Inflammatory macrophage treated with lipopolysaccharide for 1 hour (primary cell): ENCODE measurements around the gene CD46.
"Not testable (repeated sequence)": the region's sequence is repeated elsewhere in the genome, so short reads cannot be mapped to it uniquely, and the experiment has no call there.

Experiments
- DNase-seq, 2 donors: peaks; one replicate each; pipeline ENCODE4 v3.0.0-alpha.2; 2020 to 2022

CD46 gene

DNA sequence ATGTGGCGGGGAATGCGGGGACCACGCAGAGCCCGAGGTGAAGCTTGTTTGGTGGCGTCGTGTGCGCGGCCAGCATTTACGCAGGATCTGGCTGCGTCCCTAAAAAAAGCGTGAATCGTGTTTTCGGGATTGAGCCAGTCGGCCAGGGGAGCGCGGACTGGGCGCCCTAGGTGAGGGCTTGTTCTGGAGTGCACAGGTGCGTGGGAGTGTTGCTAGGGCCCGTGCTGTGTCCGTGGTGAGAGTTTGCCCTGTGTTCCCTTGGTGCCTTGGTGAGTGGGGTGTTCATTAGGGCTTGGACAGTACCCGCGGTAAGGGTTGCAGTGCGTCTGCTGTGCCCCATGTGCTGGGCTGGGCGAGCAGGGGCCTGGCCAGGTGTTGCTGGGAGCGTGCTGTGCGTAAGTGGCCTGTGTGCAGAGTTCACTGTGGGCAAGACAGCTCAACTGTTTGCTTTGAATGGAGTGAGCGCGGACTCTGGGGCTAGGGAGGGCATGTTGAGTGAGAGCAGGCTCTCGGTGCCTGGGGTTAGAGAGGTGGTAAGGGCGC is 673 bp downstream of the CD46 start:
- peak in 1 of 2 donors; percentile 30 for DNase-seq

DNA sequence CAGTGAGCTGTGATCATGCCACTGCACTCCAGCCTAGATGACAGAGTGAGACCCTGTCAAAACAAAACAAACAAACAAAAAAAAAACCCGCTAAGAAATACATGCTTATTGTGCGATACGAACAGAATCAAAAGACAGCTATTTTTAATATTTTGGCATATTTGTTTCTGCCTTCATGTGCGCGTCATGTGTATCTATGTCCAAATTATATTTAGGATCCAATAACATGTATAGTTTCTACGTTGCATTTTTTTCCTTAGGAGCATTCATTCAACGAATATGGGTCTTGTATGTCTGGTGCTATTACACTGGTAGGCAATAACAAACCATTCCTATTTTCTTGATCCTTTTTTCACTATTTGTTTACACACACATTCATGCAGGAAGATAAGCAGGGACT is 1.8 kb downstream of the CD46 start:
- DNase-seq = no peak

DNA sequence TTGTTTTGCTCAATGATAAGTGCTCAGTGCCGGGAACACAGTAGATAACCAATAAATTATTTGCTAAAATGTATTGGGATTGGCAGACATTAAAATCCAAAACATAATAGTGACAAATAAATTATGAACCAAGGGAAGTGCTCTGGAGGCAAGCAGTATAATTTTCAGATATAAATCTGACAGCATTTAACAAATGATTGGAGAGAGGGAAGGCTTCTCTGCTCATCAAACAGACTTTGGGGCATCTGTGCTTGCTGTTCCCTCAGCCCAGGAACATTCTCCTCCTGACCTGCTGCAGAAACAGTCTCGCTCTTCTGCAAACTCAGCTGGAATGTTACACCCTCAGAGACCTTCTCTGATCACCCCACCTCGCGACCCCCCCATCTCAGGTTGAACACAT is 2.2 kb downstream of the CD46 start:
- DNase-seq = no peak

DNA sequence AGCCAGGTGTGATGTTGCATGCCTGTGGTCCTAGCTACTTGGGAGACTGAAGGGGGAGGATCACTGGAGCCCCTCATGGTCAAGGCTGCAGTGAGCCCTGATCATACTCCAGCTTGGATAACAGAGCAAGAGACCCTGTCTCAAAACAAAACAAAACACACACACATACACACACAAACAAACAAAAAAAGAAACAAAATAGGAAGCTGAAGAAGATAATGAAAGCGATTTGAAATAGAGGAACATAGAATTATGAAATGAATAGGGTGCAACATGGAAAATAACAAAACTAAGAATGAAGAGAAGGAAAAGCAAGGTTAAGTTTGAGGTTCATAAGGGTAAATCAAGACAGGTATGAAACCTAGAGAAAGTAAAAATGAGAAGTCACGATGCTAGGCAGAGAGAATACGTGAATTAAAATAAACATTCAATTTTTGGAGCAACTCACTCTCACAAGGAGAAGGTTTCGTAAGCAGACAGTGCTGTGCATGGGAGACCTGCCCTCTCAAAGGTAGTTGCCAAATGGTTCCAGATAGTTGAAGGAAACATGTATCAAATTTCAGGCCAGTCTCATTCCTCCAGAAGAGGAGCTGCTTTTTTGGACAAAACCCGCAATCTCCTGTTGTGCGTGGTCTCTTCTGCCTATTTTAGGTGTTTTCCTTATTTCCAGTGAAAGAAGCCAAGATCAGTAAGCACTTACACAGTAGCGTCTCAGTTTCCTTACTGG is 3.3 kb downstream of the CD46 start:
- DNase-seq = peak; percentile 38 to 39

DNA sequence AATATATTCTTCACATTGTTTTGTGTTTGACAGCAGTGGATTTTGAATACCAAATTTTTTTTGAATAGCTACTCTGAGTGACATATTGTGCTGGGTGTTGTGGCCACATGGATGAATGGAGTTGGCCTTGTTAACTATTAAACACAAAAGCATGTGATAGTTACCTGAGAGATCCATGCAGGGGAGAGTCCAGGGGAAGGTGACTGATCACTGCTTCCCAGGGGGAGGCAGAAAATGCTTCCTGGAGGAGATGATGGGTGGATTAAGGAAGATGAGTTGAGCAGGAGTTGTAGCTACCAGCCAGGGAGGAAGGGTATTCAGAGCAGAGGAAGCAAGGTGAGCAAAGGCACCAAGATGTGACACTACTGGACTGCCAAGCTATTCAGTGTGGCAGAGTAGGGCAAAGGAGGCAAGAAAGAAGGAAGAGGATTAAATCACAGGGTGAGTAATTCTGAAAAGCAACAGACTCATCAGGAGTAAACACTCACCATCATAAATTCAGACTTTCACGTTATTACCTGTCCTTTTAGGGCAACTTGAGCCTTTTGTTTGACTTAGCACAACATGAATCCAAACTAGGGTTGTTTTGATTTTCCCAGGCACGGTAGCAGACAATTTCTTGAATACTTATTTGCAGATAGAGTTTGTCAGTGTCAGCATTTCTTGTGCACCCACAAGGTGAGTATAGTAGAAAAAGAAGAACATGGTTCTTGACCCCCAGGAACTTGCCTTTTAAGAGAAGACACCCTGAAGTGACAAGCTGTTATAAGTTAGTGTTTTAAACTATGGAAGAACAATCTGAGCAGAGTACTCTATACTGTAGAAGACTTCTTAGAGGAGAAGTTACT is 4.2 kb downstream of the CD46 start:
- DNase-seq = no peak

DNA sequence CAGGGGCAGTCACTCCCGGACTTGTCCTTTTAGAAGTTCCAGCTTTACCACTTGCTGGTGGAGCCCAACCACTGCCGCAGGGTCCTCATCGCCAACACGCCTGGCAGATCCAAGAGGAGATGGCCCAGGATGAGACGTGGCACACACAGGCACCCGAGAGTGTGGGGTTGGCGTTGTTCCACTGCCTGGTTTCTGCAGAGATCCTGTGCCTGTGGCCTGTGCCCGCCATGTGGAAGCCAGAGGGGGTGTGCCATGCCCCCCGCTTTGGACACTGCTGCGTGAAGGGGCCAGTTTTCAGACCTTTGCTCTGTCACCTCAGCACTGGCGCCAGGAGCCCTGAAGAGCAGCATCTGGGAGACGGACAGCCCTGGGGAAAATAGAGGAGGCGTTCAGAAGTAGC is 10.8 kb downstream of the CD46 start:
- no peak for DNase-seq

DNA sequence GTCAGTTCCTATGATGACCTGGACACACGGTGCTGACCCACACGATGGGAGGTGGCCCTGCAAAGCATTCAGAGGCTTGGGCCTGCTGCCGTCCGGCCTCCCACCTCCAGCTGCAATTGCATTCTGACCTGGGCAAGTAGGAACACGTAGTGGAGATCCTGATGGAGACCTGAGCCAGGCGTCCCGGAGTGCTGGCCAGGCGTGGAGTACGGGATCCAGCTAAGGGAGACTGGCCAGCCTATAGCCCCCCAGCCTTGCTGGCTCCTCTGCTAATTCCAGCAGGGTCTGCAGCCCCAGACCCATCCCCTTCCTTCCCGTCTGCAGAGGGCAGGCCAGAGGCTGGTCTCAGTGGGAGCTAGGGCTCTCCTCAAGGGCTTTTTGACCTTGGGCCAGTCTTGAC is 11.2 kb downstream of the CD46 start:
- DNase-seq = no peak

DNA sequence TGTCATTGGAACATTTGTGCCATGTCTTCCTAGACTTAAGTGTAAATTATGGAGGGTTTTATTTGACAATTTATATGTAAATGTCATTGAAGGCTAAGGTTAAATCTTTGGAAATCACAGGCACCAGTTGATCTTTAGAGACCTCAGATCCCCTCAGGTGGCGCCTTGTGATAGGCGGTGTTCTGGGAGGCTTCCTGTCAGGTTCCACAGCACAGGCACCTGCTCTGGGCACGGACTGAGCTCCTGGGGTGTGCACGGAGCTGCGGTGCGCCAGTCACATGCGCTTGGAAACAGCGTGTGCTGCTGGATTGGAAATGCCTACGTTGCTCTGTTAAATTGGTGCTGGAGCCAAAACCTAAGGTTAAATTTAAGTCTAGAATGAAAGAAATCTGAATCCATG is 12.1 kb downstream of the CD46 start:
- no peak for DNase-seq

DNA sequence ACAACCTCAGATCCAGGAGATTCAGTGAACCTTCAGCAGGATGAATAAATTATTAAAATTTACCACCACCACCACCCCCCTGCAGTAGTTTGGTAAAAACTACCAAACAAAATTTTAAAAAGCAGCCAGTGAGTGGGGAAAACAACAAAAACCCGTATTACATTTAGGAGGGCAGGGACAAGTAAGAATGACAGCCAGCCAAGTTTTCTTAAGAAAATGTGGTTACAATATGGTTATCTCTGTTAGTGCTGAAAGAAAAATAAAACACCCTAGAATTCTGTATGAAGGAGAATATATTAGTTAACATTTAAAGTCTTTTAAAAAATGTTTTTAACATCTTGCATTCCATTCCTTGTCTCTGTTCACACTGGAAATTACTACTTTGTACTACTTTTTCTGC is 14.7 kb downstream of the CD46 start:
- DNase-seq = no peak

DNA sequence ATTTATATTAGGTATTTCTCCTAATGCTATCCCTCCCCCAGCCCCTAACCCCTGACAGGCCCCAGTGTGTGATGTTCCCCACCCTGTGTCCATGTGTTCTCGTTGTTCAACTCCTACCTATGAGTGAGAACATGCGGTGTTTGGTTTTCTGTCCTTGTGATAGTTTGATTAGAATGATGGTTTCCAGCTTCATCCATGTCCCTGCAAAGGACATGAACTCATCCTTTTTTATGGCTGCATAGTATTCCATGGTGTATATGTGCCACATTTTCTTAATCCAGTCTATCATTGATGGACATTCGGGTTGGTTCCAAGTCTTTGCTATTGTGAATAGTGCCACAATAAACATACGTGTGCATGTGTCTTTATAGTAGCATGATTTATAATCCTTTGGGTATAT is 18.7 kb downstream of the CD46 start:
- DNase-seq = not testable (repeated sequence)

DNA sequence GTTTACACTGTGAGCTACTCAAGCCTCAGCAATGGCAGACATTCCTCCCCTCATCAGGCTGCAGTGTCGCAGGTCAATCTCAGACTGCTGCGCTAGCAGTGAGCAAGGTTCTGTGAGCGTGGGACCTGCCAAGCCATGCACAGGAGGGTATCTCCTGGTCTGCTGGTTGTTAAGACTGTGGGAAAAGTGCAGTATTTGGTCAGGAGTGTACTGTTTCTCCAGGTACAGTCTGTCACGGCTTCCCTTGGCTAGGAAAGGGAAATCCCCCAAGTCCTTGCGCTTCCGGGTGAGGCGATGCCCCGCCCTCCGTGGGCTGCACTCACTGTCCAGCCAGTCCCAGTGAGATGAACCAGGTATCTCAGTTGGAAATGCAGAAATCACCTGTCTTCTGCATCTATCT is 24.2 kb downstream of the CD46 start:
- not testable (repeated sequence) for DNase-seq

DNA sequence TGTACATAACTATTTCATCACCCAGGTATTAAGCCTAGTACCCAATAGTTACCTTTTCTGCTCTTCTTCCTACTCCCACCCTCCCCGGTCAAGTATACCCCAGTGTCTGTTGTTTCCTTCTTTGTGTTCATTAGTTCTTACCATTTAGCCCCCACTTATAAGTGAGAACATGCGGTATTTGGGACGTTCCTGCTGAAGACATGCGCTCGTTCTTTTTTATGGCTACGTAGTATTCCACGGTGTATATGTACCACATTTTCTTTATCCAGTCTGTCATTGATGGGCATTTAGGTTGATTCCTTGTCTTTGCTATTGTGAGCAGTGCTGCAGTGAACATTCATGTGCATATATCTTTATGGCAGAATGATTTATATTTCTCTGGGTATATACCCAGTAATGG is 25.6 kb downstream of the CD46 start:
- DNase-seq = not testable (repeated sequence)

DNA sequence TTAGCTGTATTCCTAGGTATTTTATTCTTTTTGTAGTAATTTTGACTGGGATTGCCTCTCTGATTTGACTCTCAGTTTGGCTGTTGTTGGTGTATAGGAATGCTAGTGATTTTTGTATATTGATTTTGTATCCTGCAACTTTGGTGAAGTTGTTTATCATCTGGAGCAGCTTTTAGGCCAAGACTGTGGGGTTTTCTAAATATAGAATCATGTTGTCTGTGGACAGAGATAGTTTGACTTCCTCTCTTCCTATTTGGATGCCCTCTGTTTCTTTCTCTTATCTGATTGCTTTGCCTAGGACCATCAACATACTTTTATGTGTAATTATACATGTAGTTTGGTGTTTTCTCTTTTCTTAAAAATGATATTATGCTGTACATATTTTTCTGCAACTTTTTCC is 27.2 kb downstream of the CD46 start:
- no peak for DNase-seq

DNA sequence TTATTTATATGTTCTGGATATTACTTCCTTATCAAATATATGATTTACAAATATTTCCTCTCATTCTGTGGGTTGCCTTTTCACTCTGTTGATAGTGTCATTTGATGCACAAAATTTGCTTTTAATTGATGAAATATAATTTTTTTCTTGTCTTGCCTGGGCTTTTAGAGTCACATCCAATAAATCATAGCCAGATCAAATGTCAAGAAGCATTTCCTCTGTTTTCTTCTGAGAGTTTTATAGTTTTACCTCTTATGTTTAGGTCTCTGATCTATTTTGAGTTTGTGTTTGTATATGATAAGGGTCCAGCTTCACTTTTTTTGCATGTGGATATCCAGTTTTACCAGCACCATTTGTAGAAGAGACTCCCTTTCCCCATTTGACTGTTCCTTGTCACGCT is 29.5 kb downstream of the CD46 start:
- DNase-seq = no peak

DNA sequence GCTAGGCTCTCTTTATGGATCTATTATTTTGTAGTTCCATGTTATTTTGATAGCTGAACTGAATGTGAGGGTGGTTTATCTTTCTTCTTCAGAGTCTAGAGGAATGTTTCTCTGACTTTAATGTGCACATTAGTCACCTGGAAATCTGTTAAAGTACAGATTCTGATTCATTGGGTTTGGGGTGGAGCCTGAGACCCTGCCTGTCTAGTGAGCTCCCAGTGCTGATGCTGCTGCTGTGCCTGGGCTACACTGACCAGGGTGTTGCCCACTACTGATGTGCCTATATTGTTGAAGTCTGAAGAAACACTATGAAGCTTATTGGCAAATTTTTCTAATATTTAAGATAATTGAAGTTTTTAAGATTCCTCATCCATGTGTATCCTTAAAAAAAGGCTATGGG is 35.9 kb downstream of the CD46 start:
- no peak for DNase-seq

DNA sequence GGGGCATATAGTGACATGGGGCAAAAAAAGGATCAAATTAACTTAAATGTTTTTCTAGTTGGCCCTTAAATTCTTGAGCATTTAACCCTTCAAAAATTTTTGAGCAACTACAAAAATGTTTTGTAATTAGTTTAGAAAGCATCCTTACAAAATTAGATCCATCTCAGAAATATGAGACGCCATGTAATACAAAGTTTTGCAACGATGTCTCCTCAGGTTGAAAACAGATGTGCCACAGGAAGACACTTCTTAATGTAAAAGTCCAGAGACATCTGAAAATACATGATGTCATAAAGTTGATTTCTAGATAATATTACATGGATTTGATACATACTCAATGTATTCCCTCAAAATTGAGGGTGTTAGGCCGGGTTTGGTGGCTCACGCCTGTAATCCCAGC is 37.5 kb downstream of the CD46 start:
- no peak for DNase-seq

DNA sequence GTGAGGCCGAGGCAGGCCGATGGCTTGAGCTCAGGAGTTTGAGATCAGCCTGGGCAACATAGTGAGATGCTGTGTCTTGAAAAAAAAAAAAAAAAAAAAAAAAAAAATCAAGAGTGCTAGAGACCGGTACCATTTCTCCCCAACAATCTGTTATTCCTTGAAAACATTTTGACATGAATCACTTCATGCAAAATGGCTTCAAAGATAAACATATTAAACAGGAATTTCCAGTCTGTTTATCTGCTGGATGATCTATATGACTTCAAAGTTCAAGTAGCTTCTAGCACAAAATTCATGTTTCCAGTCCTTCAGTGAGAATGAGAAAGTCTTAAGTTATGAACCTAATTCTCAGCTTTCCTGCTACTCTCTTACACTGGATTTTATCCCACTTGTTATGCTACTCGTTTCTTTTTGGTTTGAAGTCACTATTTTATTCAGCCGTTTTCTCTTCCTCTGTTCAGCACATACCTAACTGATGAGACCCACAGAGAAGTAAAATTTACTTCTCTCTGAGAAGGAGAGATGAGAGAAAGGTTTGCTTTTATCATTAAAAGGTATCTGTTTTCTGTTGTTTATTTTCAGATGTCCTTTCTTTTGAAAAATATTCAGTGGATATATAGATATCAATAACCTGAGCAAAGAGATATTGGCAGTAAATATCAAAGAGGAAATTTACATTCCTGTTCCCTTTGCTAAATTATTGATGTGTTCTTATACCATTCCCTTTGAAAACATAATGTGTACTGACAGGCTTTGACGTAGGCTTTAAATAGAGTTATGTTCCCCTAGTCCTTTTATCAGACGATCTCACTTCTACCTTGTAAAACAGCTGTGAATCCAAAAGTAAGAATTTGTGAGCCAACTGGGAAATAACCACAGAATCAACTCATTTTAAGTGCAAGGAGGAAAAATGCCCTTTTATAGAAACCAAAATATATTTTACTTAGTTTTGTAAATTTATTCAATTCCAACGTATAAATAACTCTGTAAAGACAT is 38.2 kb downstream of the CD46 start:
- DNase-seq = no peak

DNA sequence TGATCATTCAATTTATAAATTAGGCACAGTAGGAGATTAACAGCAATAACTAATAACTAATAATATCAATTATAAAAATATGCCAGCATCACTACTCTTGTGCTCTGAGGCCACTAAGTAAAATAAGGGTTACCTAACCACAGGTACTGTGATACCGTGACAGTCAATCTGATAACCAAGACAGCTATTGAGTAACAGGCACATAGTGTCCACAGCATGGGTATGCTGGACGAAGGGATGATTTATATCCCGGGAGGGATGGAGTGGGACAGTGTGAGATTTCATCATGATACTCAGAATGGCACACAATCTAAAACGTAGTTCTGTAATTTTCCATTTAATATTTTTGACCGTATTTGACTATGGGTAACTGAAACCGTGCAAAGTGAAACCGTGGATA is 39.4 kb downstream of the CD46 start:
- no peak for DNase-seq

DNA sequence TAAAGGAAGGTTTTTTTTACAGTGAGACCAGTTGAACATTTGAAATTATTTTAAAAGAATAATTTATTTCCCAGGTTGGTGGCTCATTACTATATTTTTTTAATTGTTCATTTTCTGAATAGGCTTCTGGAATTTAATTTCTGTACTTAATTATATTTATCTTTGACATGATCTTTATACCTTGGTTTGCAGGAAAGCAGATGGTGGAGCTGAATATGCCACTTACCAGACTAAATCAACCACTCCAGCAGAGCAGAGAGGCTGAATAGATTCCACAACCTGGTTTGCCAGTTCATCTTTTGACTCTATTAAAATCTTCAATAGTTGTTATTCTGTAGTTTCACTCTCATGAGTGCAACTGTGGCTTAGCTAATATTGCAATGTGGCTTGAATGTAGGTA is 41.5 kb downstream of the CD46 start:
- DNase-seq = no peak

DNA sequence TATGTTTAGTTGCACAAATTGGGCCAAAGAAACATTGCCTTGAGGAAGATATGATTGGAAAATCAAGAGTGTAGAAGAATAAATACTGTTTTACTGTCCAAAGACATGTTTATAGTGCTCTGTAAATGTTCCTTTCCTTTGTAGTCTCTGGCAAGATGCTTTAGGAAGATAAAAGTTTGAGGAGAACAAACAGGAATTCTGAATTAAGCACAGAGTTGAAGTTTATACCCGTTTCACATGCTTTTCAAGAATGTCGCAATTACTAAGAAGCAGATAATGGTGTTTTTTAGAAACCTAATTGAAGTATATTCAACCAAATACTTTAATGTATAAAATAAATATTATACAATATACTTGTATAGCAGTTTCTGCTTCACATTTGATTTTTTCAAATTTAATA is 43.0 kb downstream of the CD46 start:
- DNase-seq = no peak

DNA sequence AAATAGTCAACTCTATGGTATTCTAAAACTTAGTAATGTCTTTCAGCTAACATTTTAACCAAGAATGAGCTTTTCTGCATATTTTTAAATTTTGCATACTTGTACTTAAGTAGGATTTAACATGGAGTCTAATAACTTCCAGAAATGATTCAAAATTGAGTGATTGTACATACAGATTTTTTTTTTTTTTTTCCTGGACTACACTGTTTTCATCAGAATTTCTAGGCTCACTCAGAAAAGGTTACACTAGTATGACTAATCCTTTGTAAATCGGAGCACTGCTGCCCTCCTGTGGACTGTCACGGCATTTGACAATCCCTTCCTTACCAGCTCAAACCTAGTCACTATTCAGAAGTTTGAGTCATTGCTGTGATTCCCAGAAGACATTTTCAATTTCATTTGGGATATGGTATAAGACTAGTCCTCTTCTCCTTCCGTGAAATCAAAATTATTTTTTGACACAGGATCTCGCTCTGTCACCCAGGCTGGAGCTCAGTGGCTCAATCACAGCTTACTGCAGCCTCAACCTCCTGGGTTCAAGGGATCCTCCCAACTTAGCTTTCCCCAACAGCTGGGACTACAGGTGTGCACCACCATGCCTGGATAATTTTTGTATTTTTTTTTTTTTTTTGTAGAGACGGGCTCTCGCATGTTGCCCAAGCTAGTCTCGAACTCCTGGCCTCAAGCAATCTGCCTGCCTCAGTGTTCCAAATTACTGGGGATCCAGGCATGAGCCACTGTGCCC is 45.5 kb downstream of the CD46 start:
- peak; percentile 75 to 97 for DNase-seq

DNA sequence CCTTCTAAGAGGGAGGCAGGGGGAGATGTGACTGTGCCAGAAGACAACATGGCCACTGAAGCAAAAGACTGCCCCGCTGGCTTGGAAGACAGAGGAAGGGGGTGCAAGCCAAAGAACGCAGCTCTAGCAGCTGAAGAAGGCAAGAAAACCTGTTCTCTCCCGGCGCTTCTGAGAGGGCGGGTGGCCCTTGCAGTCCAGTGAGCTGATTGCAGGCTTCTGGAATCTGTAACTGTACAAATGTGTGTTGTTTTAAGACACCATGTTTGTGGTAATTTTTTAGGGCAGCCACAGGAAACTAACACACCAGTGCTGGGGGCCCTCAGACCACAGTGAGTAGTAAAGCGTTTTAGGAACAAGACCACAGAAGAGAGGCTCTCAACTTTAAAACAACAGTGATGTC is 47.0 kb downstream of the CD46 start:
- no peak for DNase-seq
